A549 (cell line): ENCODE data around the gene RHBDL1. TPM values are rescaled to one million over a fixed set of nuclear protein-coding genes. Genes with fewer than 3 reads are reported as not detected.

Experiments used
- ATAC-seq, 2 experiments: fragments of 200-7000 bp in 1 of 2; fragments of >200 bp in 1 of 2; cut with Nextera tagmentation in 1 of 2; cut with Tn5 transposase in 1 of 2; 3 replicates each; pipeline versions ENCODE4 v1.8.0 to v1.9.1; 2018 to 2020; ENCODE audit warnings: mild to moderate bottlenecking in 1 of 2, moderate library complexity in 1 of 2
- CTCF ChIA-PET: fragments of 300-600 bp; sonication (Branson Sonifier 250); formaldehyde crosslinking; extraction: SDS; loops from one replicate; lab custom pipeline; 2021; ENCODE audit warnings: antibody characterized with exemption, inconsistent platforms; lab: Yijun Ruan, JAX
- POLR2A ChIA-PET: fragments of 350-600 bp; formaldehyde crosslinking; extraction: SDS; loops from one replicate; lab custom pipeline; 2021; ENCODE audit warnings: antibody characterized with exemption, inconsistent platforms; lab: Yijun Ruan, JAX
- DNase-seq, 2 experiments: peaks; one replicate each; pipeline versions ENCODE4 v3.0.0 to v3.0.0-alpha.2; 2011 to 2016; ENCODE audit warnings: low read depth in 1 of 2, low spot score in 1 of 2
- FAIRE-seq: peaks from 2 replicates; lab custom pipeline; 2011; peaks lifted over from hg19 to GRCh38; lab: Jason Lieb, UNC
- H3K27ac ChIP-seq, 2 experiments: fragments of >200 bp; sonication (Bioruptor Twin); formaldehyde crosslinking; 3 replicates each; pipeline ENCODE4 v1.5.1; 2016 to 2017
- H3K4me1 ChIP-seq: fragments of >200 bp; sonication (Bioruptor Twin); formaldehyde crosslinking; 3 replicates; pipeline ENCODE4 v1.6.1; 2016
- H3K4me2 ChIP-seq: fragments of >200 bp; sonication (Bioruptor Twin); formaldehyde crosslinking; 3 replicates; pipeline ENCODE4 v1.6.1; 2016
- H3K4me3 ChIP-seq: fragments of >200 bp; sonication (Bioruptor Twin); formaldehyde crosslinking; 3 replicates; pipeline ENCODE4 v1.5.1; 2016
- H3K9me3 ChIP-seq: fragments of >200 bp; sonication (Bioruptor Twin); formaldehyde crosslinking; 3 replicates; pipeline ENCODE4 v1.6.1; 2016
- ATOH8 ChIP-seq: fragments of 250-450 bp; sonication (Bioruptor Pico); IDR thresholded peaks from 2 replicates; pipeline ENCODE4 v1.5.0; 2020; ENCODE audit warnings: low read depth, mild to moderate bottlenecking, moderate library complexity
- CBX2 ChIP-seq: fragments of 200-600 bp; sonication (generic); IDR thresholded peaks from 2 replicates; pipeline ENCODE4 v1.6.1; 2016; ENCODE audit warnings: low read depth, mild to moderate bottlenecking, borderline replicate concordance
- CEBPB ChIP-seq, 2 experiments: fragments of >200 bp in 1 of 2; sonication (Bioruptor Twin) in 1 of 2; formaldehyde crosslinking in 1 of 2; IDR thresholded peaks; 2 replicates each; pipeline ENCODE4 v1.6.1; 2012 to 2016
- CHD2 ChIP-seq: fragments of 150-350 bp; IDR thresholded peaks from 2 replicates; pipeline ENCODE4 v1.6.1; 2014; ENCODE audit warnings: low read length; ENCODE audit not compliant: partially characterized antibody
- EHF ChIP-seq: fragments of 250-450 bp; sonication (Bioruptor Pico); IDR thresholded peaks from 2 replicates; pipeline ENCODE4 v1.5.0; 2020; ENCODE audit warnings: mild to moderate bottlenecking
- FOSB ChIP-seq: fragments of 250-450 bp; sonication (Bioruptor Pico); IDR thresholded peaks from 2 replicates; pipeline ENCODE4 v1.5.0; 2020; ENCODE audit warnings: mild to moderate bottlenecking, moderate library complexity
- FOXS1 ChIP-seq: fragments of 250-450 bp; sonication (Bioruptor Pico); IDR thresholded peaks from 2 replicates; pipeline ENCODE4 v1.5.0; 2020; ENCODE audit warnings: mild to moderate bottlenecking, moderate library complexity
- HDAC2 ChIP-seq: fragments of 200-600 bp; sonication (generic); IDR thresholded peaks from 2 replicates; pipeline ENCODE4 v1.6.1; 2016
- HES2 ChIP-seq: fragments of >200 bp; sonication (Bioruptor Twin); formaldehyde crosslinking; IDR thresholded peaks from 2 replicates; pipeline ENCODE4 v1.6.1; 2016
- HEYL ChIP-seq: fragments of 250-450 bp; sonication (Bioruptor Pico); IDR thresholded peaks from 2 replicates; pipeline ENCODE4 v1.8.0; 2021; ENCODE audit warnings: mild to moderate bottlenecking, moderate library complexity
- HOXA7 ChIP-seq: fragments of 250-450 bp; sonication (Bioruptor Pico); IDR thresholded peaks from 2 replicates; pipeline ENCODE4 v1.5.0; 2020; ENCODE audit warnings: mild to moderate bottlenecking, moderate library complexity
- HOXB13 ChIP-seq: fragments of 250-450 bp; sonication (Bioruptor Pico); IDR thresholded peaks from 2 replicates; pipeline ENCODE4 v1.5.0; 2020; ENCODE audit warnings: low read depth, mild to moderate bottlenecking, moderate library complexity
- JUN ChIP-seq, 2 experiments: fragments of >200 bp; sonication (Bioruptor Twin); formaldehyde crosslinking; IDR thresholded peaks; 2 replicates in 1 of 2; 3 replicates in 1 of 2; pipeline ENCODE4 v1.6.1; 2016 to 2017
- KDM5A ChIP-seq: fragments of 200-600 bp; sonication (generic); IDR thresholded peaks from 2 replicates; pipeline ENCODE4 v1.6.1; 2016; ENCODE audit warnings: antibody characterized with exemption, mild to moderate bottlenecking
- MYC ChIP-seq: IDR thresholded peaks from 2 replicates; pipeline ENCODE4 v1.6.1; 2012; ENCODE audit warnings: mild to moderate bottlenecking, inconsistent platforms, low read length, improper control_type of control experiment, borderline replicate concordance
- PHF8 ChIP-seq: fragments of 200-600 bp; sonication (generic); IDR thresholded peaks from 2 replicates; pipeline ENCODE4 v1.6.1; 2016; ENCODE audit warnings: low read depth, mild to moderate bottlenecking, antibody characterized with exemption, moderate library complexity, borderline replicate concordance
- POLR2A ChIP-seq: IDR thresholded peaks from 2 replicates; pipeline ENCODE4 v1.6.1; 2012; ENCODE audit warnings: mild to moderate bottlenecking, low read length
- POLR2AphosphoS2 ChIP-seq: conservative IDR thresholded peaks from 2 replicates; pipeline ENCODE4 v1.6.1; 2012; ENCODE audit warnings: low read length, improper control_type of control experiment, inconsistent platforms
- RARB ChIP-seq: fragments of 250-450 bp; sonication (Bioruptor Pico); IDR thresholded peaks from 2 replicates; pipeline ENCODE4 v1.8.0; 2021; ENCODE audit warnings: mild to moderate bottlenecking, moderate library complexity
- RCOR1 ChIP-seq: fragments of 150-350 bp; IDR thresholded peaks from 2 replicates; pipeline ENCODE4 v1.6.1; 2014; ENCODE audit warnings: antibody characterized with exemption, low read length, low read depth
- REST ChIP-seq: fragments of 200-600 bp; sonication (generic); IDR thresholded peaks from 2 replicates; pipeline ENCODE4 v1.6.1; 2016; ENCODE audit warnings: antibody characterized with exemption, mild to moderate bottlenecking, moderate library complexity
- RNF2 ChIP-seq: fragments of 200-600 bp; sonication (generic); IDR thresholded peaks from 2 replicates; pipeline ENCODE4 v1.6.1; 2016; ENCODE audit warnings: low read depth, mild to moderate bottlenecking, antibody characterized with exemption, moderate library complexity, borderline replicate concordance
- TFCP2L1 ChIP-seq: fragments of 250-450 bp; sonication (Bioruptor Pico); IDR thresholded peaks from 2 replicates; pipeline ENCODE4 v1.5.0; 2021; ENCODE audit warnings: mild to moderate bottlenecking
- ZC3H11A ChIP-seq: fragments of 450-650 bp; IDR thresholded peaks from 2 replicates; pipeline ENCODE4 v1.6.1; 2014; ENCODE audit warnings: antibody characterized with exemption, mild to moderate bottlenecking
- ZFP36 ChIP-seq: fragments of 450-650 bp; IDR thresholded peaks from 2 replicates; pipeline ENCODE4 v1.6.1; 2014; ENCODE audit warnings: borderline replicate concordance; ENCODE audit not compliant: partially characterized antibody
- ZNF302 ChIP-seq: fragments of 250-450 bp; sonication (Bioruptor Pico); IDR thresholded peaks from 2 replicates; pipeline ENCODE4 v1.9.0; 2021; ENCODE audit warnings: inconsistent platforms, mild to moderate bottlenecking, moderate library complexity
- ZSCAN20 ChIP-seq: fragments of 250-450 bp; sonication (Bioruptor Pico); IDR thresholded peaks from 2 replicates; pipeline ENCODE4 v1.8.0; 2022; ENCODE audit warnings: mild to moderate bottlenecking, moderate library complexity
- WGBS: methylation state at CpG from one replicate; pipeline ENCODE4 v1.1.6; 2017; ENCODE audit errors: missing lambda C conversion rate; 5-methylcytosine and 5-hydroxymethylcytosine counted together
- polyA plus RNA-seq, 4 experiments: library from polyadenylated mRNA; depleted of rRNA in 3 of 4; stranded (reverse); fragments of >200 nt; fragmentation: RNase III in 1 of 4; extraction: RNeasy Plus Mini Kit Qiagen cat#74134 plus additional on column Dnase treatment in 1 of 4; gene quantifications; 2 replicates in 3 of 4; 3 replicates in 1 of 4; pipeline ENCODE4 v1.2.3, GENCODE V29; 2011 to 2017
- TF ChIP-seq, protein P1 (sequence below): fragments of 450-650 bp; IDR thresholded peaks from 2 replicates; pipeline ENCODE4 v1.6.1; 2014; ENCODE audit warnings: antibody characterized with exemption

Gene RHBDL1
- polyA plus RNA-seq, 2 of the 4 experiments (the other 2 are of a cell fraction): 0.56 to 1.4 TPM

DNA sequence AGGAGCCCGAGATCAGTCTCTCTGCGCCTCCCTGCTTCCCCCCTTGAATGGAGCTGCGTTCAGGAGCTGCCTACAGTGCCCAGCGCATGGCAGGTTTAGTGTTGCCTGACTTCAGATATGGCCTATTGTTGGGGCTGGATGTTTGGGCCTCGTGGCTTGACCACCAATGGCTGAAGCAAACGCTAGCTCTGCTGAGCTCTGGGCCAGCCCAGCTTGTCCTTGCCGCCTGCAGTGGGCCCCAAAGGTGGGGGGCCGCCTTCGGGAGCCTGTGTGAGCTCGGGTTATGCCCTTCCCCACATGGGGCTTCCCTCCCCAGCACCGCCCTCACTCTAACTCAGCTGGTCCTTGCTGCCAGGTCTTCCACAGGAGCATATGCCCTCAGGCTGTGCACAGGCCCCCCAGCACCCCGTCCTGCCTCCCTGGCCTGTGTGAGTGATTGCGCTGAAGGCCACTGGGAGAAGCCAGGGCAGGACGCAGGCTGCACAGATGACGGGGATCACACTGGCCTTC is 37.4 kb upstream of the RHBDL1 start:
- ATAC-seq (no peak), FAIRE-seq (no peak)
- Histone ChIP-seq H3K9me3 (no peaks in the 10 kb centered on the region), H3K4me1 (peaks cover 30% of the 10 kb centered on the region)
- no peak for TF ChIP-seq HEYL (CRISPR knock-in tag)
- TF ChIP-seq FOSB (CRISPR knock-in tag): no peak
- no peak for TF ChIP-seq ATOH8 (CRISPR knock-in tag)
- TF ChIP-seq EHF (CRISPR knock-in tag): no peak
- no peak for TF ChIP-seq PHF8
- no peak for TF ChIP-seq HES2
- TF ChIP-seq ZC3H11A: no peak
- TF ChIP-seq CEBPB (IDR thresholded peaks at IDR 0.05): no peak
- no peak for TF ChIP-seq POLR2AphosphoS2
- TF ChIP-seq CHD2: no peak
- TF ChIP-seq TFCP2L1 (CRISPR knock-in tag): no peak
- no peak for TF ChIP-seq HOXA7 (CRISPR knock-in tag)
- TF ChIP-seq RARB (CRISPR knock-in tag): no peak
- TF ChIP-seq KDM5A: no peak
- no peak for TF ChIP-seq ZFP36
- TF ChIP-seq HDAC2: no peak
- no peak for TF ChIP-seq POLR2A
- TF ChIP-seq, all 56 proteins: peak for 0
- Histone ChIP-seq H3K27ac (no peak overlapping the region), H3K4me2 (no peak overlapping the region), H3K4me3 (no peak overlapping the region)
- ChIA-PET CTCF (interaction anchor here (0.6 to 2.7 kb wide), 5 partner anchors 10 to 169 kb away, joined by 3 to 12 read pairs (median 8); no protein-coding TSS in a partner anchor), POLR2A (no interaction called here)
- DNase-seq: no peak
- whole genome bisulfite sequencing: 91% methylated on average over 13 of the region's 15 CpGs

DNA sequence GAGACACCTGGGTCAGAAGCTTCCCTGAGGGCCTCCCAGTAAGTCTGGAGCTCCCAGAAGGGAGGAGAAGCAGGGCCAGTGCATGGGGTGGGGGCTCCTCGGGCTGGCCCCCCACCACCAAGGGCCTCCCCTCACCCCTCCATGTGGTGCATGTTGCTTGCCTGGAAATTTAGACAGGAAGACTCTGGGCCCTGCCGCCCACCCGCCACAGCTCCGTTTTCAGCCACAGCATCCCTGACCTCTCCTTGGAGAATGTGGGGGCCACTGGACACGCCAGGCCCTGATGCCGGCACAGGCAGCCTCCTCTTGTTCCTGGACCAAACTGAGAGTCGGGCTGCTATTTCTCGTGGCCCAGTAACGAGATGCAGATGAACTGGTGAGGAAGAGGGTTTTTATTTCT is 36.6 kb upstream of the RHBDL1 start:
- TF ChIP-seq RNF2 (no peak), HOXB13 (CRISPR knock-in tag) (no peak), RCOR1 (no peak), ATOH8 (CRISPR knock-in tag) (no peak), ZNF302 (CRISPR knock-in tag) (no peak), HES2 (no peak), CBX2 (no peak), ZFP36 (no peak), EHF (CRISPR knock-in tag) (no peak), MYC (no peak), TFCP2L1 (CRISPR knock-in tag) (no peak), ZC3H11A (no peak), JUN (IDR thresholded peaks at IDR 0.05) (no peak), KDM5A (no peak), ZSCAN20 (CRISPR knock-in tag) (no peak), CHD2 (no peak), FOXS1 (CRISPR knock-in tag) (no peak), POLR2A (no peak), REST (no peak)
- TF ChIP-seq, protein P1, sequence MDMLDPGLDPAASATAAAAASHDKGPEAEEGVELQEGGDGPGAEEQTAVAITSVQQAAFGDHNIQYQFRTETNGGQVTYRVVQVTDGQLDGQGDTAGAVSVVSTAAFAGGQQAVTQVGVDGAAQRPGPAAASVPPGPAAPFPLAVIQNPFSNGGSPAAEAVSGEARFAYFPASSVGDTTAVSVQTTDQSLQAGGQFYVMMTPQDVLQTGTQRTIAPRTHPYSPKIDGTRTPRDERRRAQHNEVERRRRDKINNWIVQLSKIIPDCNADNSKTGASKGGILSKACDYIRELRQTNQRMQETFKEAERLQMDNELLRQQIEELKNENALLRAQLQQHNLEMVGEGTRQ: no peak
- 85% methylated on average over 9 of the region's 9 CpGs for WGBS
- CTCF ChIA-PET: interaction anchor here (1.0 to 1.8 kb wide), 3 partner anchors 9 to 81 kb away, joined by 3 to 8 read pairs (median 8); no protein-coding TSS in a partner anchor
- Histone ChIP-seq H3K27ac (no peak overlapping the region), H3K4me3 (no peak overlapping the region), H3K9me3 (no peaks in the 10 kb centered on the region), H3K4me1 (peaks cover 31% of the 10 kb centered on the region), H3K4me2 (no peak overlapping the region)
- no peak for DNase-seq
- POLR2A ChIA-PET: no interaction called here
- no peak for FAIRE-seq
- ATAC-seq: no peak
